HUES6 (cell line): ENCODE results near the gene PAQR9.

Source experiments
- H3K27ac ChIP-seq: 2 replicates; pipeline ENCODE4 v1.7.0; 2013; ENCODE audit warnings: low read depth, mild to moderate bottlenecking, low read length, inconsistent platforms
- H3K27me3 ChIP-seq: 2 replicates; pipeline ENCODE4 v1.6.1; 2013; ENCODE audit warnings: low read length; ENCODE audit not compliant: control insufficient read depth, insufficient read depth
- H3K36me3 ChIP-seq: 2 replicates; pipeline ENCODE4 v1.6.1; 2013; ENCODE audit warnings: low read length; ENCODE audit not compliant: control insufficient read depth, insufficient read depth
- H3K4me1 ChIP-seq: 2 replicates; pipeline ENCODE4 v1.6.1; 2013; ENCODE audit warnings: low read length; ENCODE audit not compliant: control insufficient read depth, insufficient read depth
- H3K4me3 ChIP-seq: 2 replicates; pipeline ENCODE4 v1.5.1; 2013; ENCODE audit warnings: low read depth, low read length
- H3K9ac ChIP-seq: one replicate; pipeline ENCODE4 v1.6.1; 2013; ENCODE audit warnings: mild to moderate bottlenecking, low read length
- H3K9me3 ChIP-seq: 2 replicates; pipeline ENCODE4 v1.6.1; 2013; ENCODE audit warnings: low read depth, low read length; ENCODE audit not compliant: control insufficient read depth, insufficient read depth

PAQR9 gene

GRCh38 chr3:142965581-142965980 lies 2.1 kb upstream of the PAQR9 start:
- Histone ChIP-seq H3K27ac (no peak overlapping the region), H3K9me3 (no peaks in the 10 kb centered on the region), H3K4me1 (peaks cover 7% of the 10 kb centered on the region; the same call in 1 of the 2 replicates), H3K36me3 (no peaks in the 10 kb centered on the region), H3K9ac (no peak overlapping the region), H3K27me3 (peaks cover 39% of the 10 kb centered on the region), H3K4me3 (no peak overlapping the region)

- H3K9me3 ChIP-seq, result no peaks in the 10 kb centered on the region
- H3K27me3 ChIP-seq, result peaks cover 39% of the 10 kb centered on the region
- H3K9ac ChIP-seq, result peak overlapping the region; percentile 21
- peaks cover 7% of the 10 kb centered on the region; the same call in 1 of the 2 replicates for H3K4me1 ChIP-seq
- no peaks in the 10 kb centered on the region for H3K36me3 ChIP-seq
- H3K27ac ChIP-seq, result no peak overlapping the region
- peak overlapping the region; percentile 91 for H3K4me3 ChIP-seq
These were observed 299 bp downstream of the PAQR9 start for GRCh38 chr3:142963234-142963515.

- no peak overlapping the region for H3K27ac ChIP-seq
- H3K36me3 ChIP-seq, result no peaks in the 10 kb centered on the region
- peak overlapping the region; percentile 21 for H3K9ac ChIP-seq
- no peaks in the 10 kb centered on the region for H3K9me3 ChIP-seq
- peaks cover 39% of the 10 kb centered on the region for H3K27me3 ChIP-seq
- H3K4me3 ChIP-seq, result peak overlapping the region; percentile 91
- peaks cover 7% of the 10 kb centered on the region; the same call in 1 of the 2 replicates for H3K4me1 ChIP-seq
These were observed 797 bp downstream of the PAQR9 start for GRCh38 chr3:142962520-142963233.

- Histone ChIP-seq H3K4me1 (peaks cover 7% of the 10 kb centered on the region; the same call in 1 of the 2 replicates), H3K4me3 (no peak overlapping the region), H3K27ac (no peak overlapping the region), H3K9me3 (no peaks in the 10 kb centered on the region), H3K27me3 (peaks cover 39% of the 10 kb centered on the region), H3K36me3 (no peaks in the 10 kb centered on the region), H3K9ac (no peak overlapping the region)
These were observed 1.3 kb downstream of the PAQR9 start for GRCh38 chr3:142962175-142962519.

GRCh38 chr3:142961539-142961938 lies 1.9 kb downstream of the PAQR9 start:
- Histone ChIP-seq H3K4me3 (no peak overlapping the region), H3K9me3 (no peaks in the 10 kb centered on the region), H3K9ac (no peak overlapping the region), H3K36me3 (no peaks in the 10 kb centered on the region), H3K27me3 (peaks cover 39% of the 10 kb centered on the region), H3K4me1 (peaks cover 7% of the 10 kb centered on the region; the same call in 1 of the 2 replicates), H3K27ac (no peak overlapping the region)

- Histone ChIP-seq H3K4me3 (no peak overlapping the region), H3K9me3 (no peaks in the 10 kb centered on the region), H3K27me3 (peaks cover 33% of the 10 kb centered on the region), H3K9ac (no peak overlapping the region), H3K36me3 (no peaks in the 10 kb centered on the region), H3K27ac (no peak overlapping the region), H3K4me1 (peaks cover 7% of the 10 kb centered on the region; the same call in 1 of the 2 replicates)
These were observed 3.1 kb downstream of the PAQR9 start for GRCh38 chr3:142960322-142960850.

- Histone ChIP-seq H3K9ac (no peak overlapping the region), H3K27me3 (peaks cover 18% of the 10 kb centered on the region), H3K36me3 (no peaks in the 10 kb centered on the region), H3K9me3 (no peaks in the 10 kb centered on the region), H3K27ac (no peak overlapping the region), H3K4me3 (no peak overlapping the region), H3K4me1 (peaks cover 7% of the 10 kb centered on the region; the same call in 1 of the 2 replicates)
These were observed 4.8 kb downstream of the PAQR9 start for GRCh38 chr3:142958707-142959106.

- Histone ChIP-seq H3K27ac (no peak overlapping the region), H3K9me3 (no peaks in the 10 kb centered on the region), H3K27me3 (no peaks in the 10 kb centered on the region), H3K4me1 (peaks cover 17% of the 10 kb centered on the region), H3K9ac (no peak overlapping the region), H3K36me3 (no peaks in the 10 kb centered on the region), H3K4me3 (no peak overlapping the region)
These were observed 10.0 kb downstream of the PAQR9 start for GRCh38 chr3:142953443-142953842.

GRCh38 chr3:142952272-142953193 lies 10.9 kb downstream of the PAQR9 start:
- H3K27me3 ChIP-seq, result no peaks in the 10 kb centered on the region
- H3K4me1 ChIP-seq, result peaks cover 17% of the 10 kb centered on the region
- H3K9me3 ChIP-seq, result no peaks in the 10 kb centered on the region
- no peak overlapping the region for H3K27ac ChIP-seq
- no peak overlapping the region for H3K9ac ChIP-seq
- H3K36me3 ChIP-seq, result no peaks in the 10 kb centered on the region
- H3K4me3 ChIP-seq, result no peak overlapping the region

GRCh38 chr3:142951794-142952193 lies 11.7 kb downstream of the PAQR9 start:
- Histone ChIP-seq H3K4me3 (no peak overlapping the region), H3K4me1 (peaks cover 22% of the 10 kb centered on the region), H3K9me3 (no peaks in the 10 kb centered on the region), H3K27ac (no peak overlapping the region), H3K9ac (no peak overlapping the region), H3K36me3 (no peaks in the 10 kb centered on the region), H3K27me3 (no peaks in the 10 kb centered on the region; the same call in 1 of the 2 replicates)

- peaks cover 23% of the 10 kb centered on the region for H3K4me1 ChIP-seq
- H3K9me3 ChIP-seq, result no peaks in the 10 kb centered on the region
These were observed 12.5 kb downstream of the PAQR9 start for GRCh38 chr3:142950972-142951371.

More at GRCh38 chr3:142950972-142951371, 12.5 kb downstream of the PAQR9 start:
- Histone ChIP-seq H3K9ac (no peak overlapping the region), H3K27ac (no peak overlapping the region), H3K36me3 (no peaks in the 10 kb centered on the region), H3K4me3 (no peak overlapping the region), H3K27me3 (no peaks in the 10 kb centered on the region; the same call in 1 of the 2 replicates)
